ENCODE measurements around the gene VWA7.

Gene VWA7

DNA sequence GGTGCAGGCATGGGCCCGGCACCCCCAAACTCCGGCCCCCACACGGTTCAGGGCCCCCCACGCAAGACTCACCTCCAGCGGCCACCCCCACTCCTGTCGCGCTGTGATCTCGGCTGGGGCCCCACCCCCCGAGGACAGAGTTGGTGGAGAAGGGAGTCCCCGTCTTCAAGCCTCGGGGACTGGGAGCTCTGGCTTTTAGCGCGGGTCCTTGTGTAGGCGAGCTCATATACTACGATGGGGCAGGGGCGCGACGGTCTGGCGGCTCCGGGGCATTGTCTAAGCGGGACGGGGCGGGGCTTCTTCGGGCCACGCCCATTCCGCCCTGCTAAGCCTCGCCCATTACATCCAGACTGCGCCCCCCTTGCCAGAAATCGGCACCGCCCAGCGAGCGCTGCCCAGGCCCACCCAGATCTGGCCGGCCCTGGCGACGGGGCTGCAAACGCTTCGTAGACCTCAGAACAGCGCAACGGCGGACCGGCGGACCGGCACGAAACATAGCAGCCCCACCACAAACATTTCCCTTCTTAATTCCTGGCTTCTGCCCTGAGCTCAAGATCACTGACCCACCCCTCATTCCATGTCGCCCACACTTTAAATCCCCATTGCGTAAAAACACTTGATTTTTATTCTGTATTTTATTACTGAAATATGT is 47.0 kb downstream of the VWA7 start:
- H3K4ac ChIP-seq (ENCODE audit: low read length), result no peak overlapping the region
- peak overlapping the region; percentile 88 for H2AK5ac ChIP-seq (ENCODE audit: low read depth, low read length)
- H3K79me1 ChIP-seq (ENCODE audit: low read depth, low read length), result peaks cover 15% of the 10 kb centered on the region
- no CpG with 5 or more reads among the region's 46 CpGs for WGBS, 2 donors (ENCODE audit: extremely low coverage in 2 of 2, insufficient read length in 2 of 2, insufficient replicate concordance in 1 of 2)
- H2BK5ac ChIP-seq (ENCODE audit: low read length), result peak overlapping the region; percentile 85
- peaks cover 55 to 86% of the 10 kb centered on the region in 2 donors for H3K36me3 ChIP-seq (replicated peaks in 1 of 2; ENCODE audit: control insufficient read depth in 2 of 2, insufficient read depth in 2 of 2, low read length in 2 of 2)
- H4K8ac ChIP-seq (ENCODE audit: low read depth, low read length), result no peak overlapping the region
- no peaks in the 10 kb centered on the region for H3K9me3 ChIP-seq (replicated peaks in 1 of 2; ENCODE audit: control insufficient read depth in 2 of 2, insufficient read depth in 1 of 2, low read depth in 1 of 2, low read length in 2 of 2)
- H3K27me3 ChIP-seq (ENCODE audit: control insufficient read depth in 3 of 3, insufficient read depth in 3 of 3, low read depth in 1 of 3, low read length in 3 of 3), result no peaks in the 10 kb centered on the region
- peak overlapping the region; percentile 95 for H3K23ac ChIP-seq (ENCODE audit: low read depth, low read length, poor library complexity)
- no peak overlapping the region for H2BK15ac ChIP-seq (ENCODE audit: low read length)
- peak overlapping the region; percentile 82 for H3K9ac ChIP-seq (ENCODE audit: low read depth, low read length, poor library complexity)
- H3K4me3 ChIP-seq (ENCODE audit: low read length in 2 of 2), result peak overlapping the region; percentile 83 to 94
- H2BK120ac ChIP-seq (ENCODE audit: low read depth, low read length), result no peak overlapping the region
- no peak overlapping the region for H2BK12ac ChIP-seq (ENCODE audit: low read length)
- H3K18ac ChIP-seq (ENCODE audit: low read length), result peak overlapping the region; percentile 100
- DNase-seq (ENCODE audit: low spot score), result peak; percentile 93
- H3K4me2 ChIP-seq (ENCODE audit: insufficient read depth, low read length, poor library complexity, severe bottlenecking), result peak overlapping the region; percentile 77
- H3K14ac ChIP-seq (ENCODE audit: low read length), result peak overlapping the region; percentile 73
- H3K4me1 ChIP-seq (ENCODE audit: control insufficient read depth in 2 of 2, insufficient read depth in 1 of 2, low read depth in 1 of 2, low read length in 2 of 2), result peaks cover 13 to 24% of the 10 kb centered on the region in 2 donors
- H3K27ac ChIP-seq (replicated peaks; ENCODE audit: low read length), result peak overlapping the region; percentile 84
- H2AFZ ChIP-seq (ENCODE audit: low read length), result peak overlapping the region; percentile 86
- H4K91ac ChIP-seq (ENCODE audit: low read depth, low read length, poor library complexity), result peak overlapping the region; percentile 89

DNA sequence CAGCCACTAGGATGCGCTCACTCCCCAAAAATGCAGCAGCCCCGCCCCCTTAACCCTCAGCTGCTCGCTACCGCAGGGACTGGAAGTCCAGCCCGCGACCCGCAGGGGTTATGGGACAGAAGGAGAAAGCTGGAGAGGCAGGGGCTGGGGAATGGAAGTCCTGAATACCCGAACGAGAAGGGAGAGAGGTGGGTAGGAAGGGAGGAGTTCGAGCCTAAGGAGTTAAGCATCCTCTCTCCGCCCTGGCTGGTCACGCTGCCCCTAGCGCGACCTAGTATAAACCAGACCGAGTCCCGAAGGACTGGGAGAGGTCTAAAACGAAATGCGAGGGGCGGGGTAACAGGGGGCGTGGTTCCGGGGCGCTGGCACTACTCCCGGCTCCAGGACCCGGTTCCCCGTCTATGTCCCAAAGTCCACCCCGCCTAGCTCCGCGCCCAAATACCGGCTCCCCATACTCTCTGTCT is 47.6 kb downstream of the VWA7 start:
- Histone ChIP-seq H4K8ac (ENCODE audit: low read depth, low read length) (no peak overlapping the region), H3K9ac (ENCODE audit: low read depth, low read length, poor library complexity) (peak overlapping the region; percentile 82), H2BK120ac (ENCODE audit: low read depth, low read length) (no peak overlapping the region), H4K91ac (ENCODE audit: low read depth, low read length, poor library complexity) (no peak overlapping the region), H3K18ac (ENCODE audit: low read length) (peak overlapping the region; percentile 100), H3K9me3 (replicated peaks in 1 of 2; ENCODE audit: control insufficient read depth in 2 of 2, insufficient read depth in 1 of 2, low read depth in 1 of 2, low read length in 2 of 2) (no peaks in the 10 kb centered on the region), H2BK15ac (ENCODE audit: low read length) (no peak overlapping the region), H3K4me1 (ENCODE audit: control insufficient read depth in 2 of 2, insufficient read depth in 1 of 2, low read depth in 1 of 2, low read length in 2 of 2) (peaks cover 13 to 18% of the 10 kb centered on the region in 2 donors), H3K14ac (ENCODE audit: low read length) (peak overlapping the region; percentile 73), H3K4me2 (ENCODE audit: insufficient read depth, low read length, poor library complexity, severe bottlenecking) (peak overlapping the region; percentile 77), H2BK12ac (ENCODE audit: low read length) (no peak overlapping the region), H3K36me3 (replicated peaks in 1 of 2; ENCODE audit: control insufficient read depth in 2 of 2, insufficient read depth in 2 of 2, low read length in 2 of 2) (peaks cover 57 to 83% of the 10 kb centered on the region in 2 donors), H3K4me3 (ENCODE audit: low read length in 2 of 2) (peak overlapping the region; percentile 83 to 94), H3K27me3 (ENCODE audit: control insufficient read depth in 3 of 3, insufficient read depth in 3 of 3, low read depth in 1 of 3, low read length in 3 of 3) (no peaks in the 10 kb centered on the region), H3K79me1 (ENCODE audit: low read depth, low read length) (peaks cover 15% of the 10 kb centered on the region), H2BK5ac (ENCODE audit: low read length) (peak overlapping the region; percentile 85), H2AFZ (ENCODE audit: low read length) (peak overlapping the region; percentile 86), H2AK5ac (ENCODE audit: low read depth, low read length) (peak overlapping the region; percentile 88), H3K27ac (replicated peaks; ENCODE audit: low read length) (peak overlapping the region; percentile 84), H3K23ac (ENCODE audit: low read depth, low read length, poor library complexity) (peak overlapping the region; percentile 95), H3K4ac (ENCODE audit: low read length) (no peak overlapping the region)
- WGBS, 2 donors (ENCODE audit: extremely low coverage in 2 of 2, insufficient read length in 2 of 2, insufficient replicate concordance in 1 of 2), result no CpG with 5 or more reads among the region's 29 CpGs
- DNase-seq (ENCODE audit: low spot score), result peak; percentile 92

DNA sequence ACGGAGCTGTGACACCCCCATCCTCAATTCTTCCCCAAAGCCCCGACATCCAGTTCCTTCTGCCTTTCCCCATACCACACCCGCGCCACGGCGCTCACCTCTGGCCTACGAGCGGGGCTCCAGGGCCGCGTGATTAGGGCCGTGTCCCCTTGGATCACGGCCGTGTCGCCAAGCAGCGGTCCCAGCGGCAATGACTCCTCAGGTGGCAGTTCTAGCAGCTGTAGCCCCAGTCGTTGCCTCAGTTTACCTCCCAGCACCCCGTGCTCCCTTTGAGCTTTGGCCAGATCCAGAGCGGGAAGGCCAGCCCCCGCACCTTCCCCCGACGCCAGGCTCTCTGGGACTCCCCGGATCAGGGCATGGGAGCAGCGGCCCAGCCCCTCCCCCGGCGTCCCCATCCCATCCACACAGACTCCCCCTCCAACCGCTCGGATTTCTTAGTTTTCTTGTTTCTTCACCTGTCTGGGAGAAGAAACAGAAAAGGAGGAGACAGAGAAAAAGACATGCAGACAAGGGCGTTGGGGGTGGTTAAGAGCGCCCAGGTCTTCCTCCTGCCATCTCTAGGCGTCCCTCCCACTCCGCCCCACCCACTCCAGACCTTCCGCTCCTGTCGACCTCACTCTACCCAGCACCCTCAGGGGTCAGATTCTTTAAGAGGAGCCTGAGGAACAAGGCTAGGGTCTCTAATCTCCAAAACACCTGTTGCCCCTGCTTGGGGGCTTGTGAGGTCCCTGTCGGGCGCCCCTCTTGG is 48.2 kb downstream of the VWA7 start, which contains the start of gene DDAH2:
Gene DDAH2 (minus strand): TSS at position 533 of the 748 bp plus-strand sequence. CDS start 138 bp downstream, at position 395.
- H3K27ac ChIP-seq (replicated peaks; ENCODE audit: low read length), result peak within 1 kb of the TSS; percentile 84
- peak within 1 kb of the TSS; percentile 100 for H3K18ac ChIP-seq (ENCODE audit: low read length)
- H3K36me3 ChIP-seq (replicated peaks in 1 of 2; ENCODE audit: control insufficient read depth in 2 of 2, insufficient read depth in 2 of 2, low read length in 2 of 2), result peaks cover 57 to 82% of the 10 kb centered on the region in 2 donors
- WGBS, 2 donors (ENCODE audit: extremely low coverage in 2 of 2, insufficient read length in 2 of 2, insufficient replicate concordance in 1 of 2), result no CpG with 5 or more reads among the region's 36 CpGs
- peak within 1 kb of the TSS; percentile 83 to 94 for H3K4me3 ChIP-seq (ENCODE audit: low read length in 2 of 2)
- peak within 1 kb of the TSS; percentile 86 for H2AFZ ChIP-seq (ENCODE audit: low read length)
- peak within 1 kb of the TSS; percentile 89 for H4K91ac ChIP-seq (ENCODE audit: low read depth, low read length, poor library complexity)
- peak within 1 kb of the TSS; percentile 92 for H3K9ac ChIP-seq (ENCODE audit: low read depth, low read length, poor library complexity)
- peaks cover 11% of the 10 kb centered on the region for H3K79me1 ChIP-seq (ENCODE audit: low read depth, low read length)
- no peak for DNase-seq (ENCODE audit: low spot score)
- peak within 1 kb of the TSS; percentile 37 for H2BK15ac ChIP-seq (ENCODE audit: low read length)
- no peak within 1 kb of the TSS for H3K4ac ChIP-seq (ENCODE audit: low read length)
- peak within 1 kb of the TSS; percentile 95 for H3K23ac ChIP-seq (ENCODE audit: low read depth, low read length, poor library complexity)
- no peaks in the 10 kb centered on the region for H3K9me3 ChIP-seq (replicated peaks in 1 of 2; ENCODE audit: control insufficient read depth in 2 of 2, insufficient read depth in 1 of 2, low read depth in 1 of 2, low read length in 2 of 2)
- peak within 1 kb of the TSS; percentile 73 for H3K14ac ChIP-seq (ENCODE audit: low read length)
- H2BK12ac ChIP-seq (ENCODE audit: low read length), result no peak within 1 kb of the TSS
- H3K4me2 ChIP-seq (ENCODE audit: insufficient read depth, low read length, poor library complexity, severe bottlenecking), result peak within 1 kb of the TSS; percentile 77
- peak within 1 kb of the TSS; percentile 85 for H2BK5ac ChIP-seq (ENCODE audit: low read length)
- no peaks in the 10 kb centered on the region for H3K27me3 ChIP-seq (ENCODE audit: control insufficient read depth in 3 of 3, insufficient read depth in 3 of 3, low read depth in 1 of 3, low read length in 3 of 3)
- peaks cover 9 to 13% of the 10 kb centered on the region in 2 donors for H3K4me1 ChIP-seq (ENCODE audit: control insufficient read depth in 2 of 2, insufficient read depth in 1 of 2, low read depth in 1 of 2, low read length in 2 of 2)
- H2BK120ac ChIP-seq (ENCODE audit: low read depth, low read length), result peak within 1 kb of the TSS; percentile 35
- H2AK5ac ChIP-seq (ENCODE audit: low read depth, low read length), result peak within 1 kb of the TSS; percentile 88
- H4K8ac ChIP-seq (ENCODE audit: low read depth, low read length), result peak within 1 kb of the TSS; percentile 53
